Activated naive CD8-positive, alpha-beta T cell treated with anti-CD3 and anti-CD28 coated beads, Interleukin-2, amount 50 U/mL, for 24 hours (primary cell): ENCODE measurements around the gene TENM3.

ENCODE experiments used
- ATAC-seq: fragments of 150-1000 bp; cut with Tn5 transposase; one replicate; pipeline ENCODE4 v1.10.0; 2021
- DNase-seq: peaks from one replicate; pipeline ENCODE4 v3.0.0; 2021
- H3K27ac Mint-ChIP-seq: one replicate; pipeline ENCODE4 v1.8.0; 2021; ENCODE audit warnings: mild to moderate bottlenecking, mixed read lengths
- H3K27me3 Mint-ChIP-seq: one replicate; pipeline ENCODE4 v1.8.0; 2021; ENCODE audit warnings: mixed read lengths
- H3K36me3 Mint-ChIP-seq: one replicate; pipeline ENCODE4 v1.8.0; 2021; ENCODE audit warnings: low read depth, mixed read lengths
- H3K4me1 Mint-ChIP-seq: one replicate; pipeline ENCODE4 v1.8.0; 2021; ENCODE audit warnings: mixed read lengths
- H3K4me3 Mint-ChIP-seq: one replicate; pipeline ENCODE4 v1.8.0; 2021; ENCODE audit warnings: mild to moderate bottlenecking, moderate library complexity, mixed read lengths
- H3K9me3 Mint-ChIP-seq: one replicate; pipeline ENCODE4 v1.8.0; 2021; ENCODE audit warnings: mixed read lengths

TENM3 gene

DNA sequence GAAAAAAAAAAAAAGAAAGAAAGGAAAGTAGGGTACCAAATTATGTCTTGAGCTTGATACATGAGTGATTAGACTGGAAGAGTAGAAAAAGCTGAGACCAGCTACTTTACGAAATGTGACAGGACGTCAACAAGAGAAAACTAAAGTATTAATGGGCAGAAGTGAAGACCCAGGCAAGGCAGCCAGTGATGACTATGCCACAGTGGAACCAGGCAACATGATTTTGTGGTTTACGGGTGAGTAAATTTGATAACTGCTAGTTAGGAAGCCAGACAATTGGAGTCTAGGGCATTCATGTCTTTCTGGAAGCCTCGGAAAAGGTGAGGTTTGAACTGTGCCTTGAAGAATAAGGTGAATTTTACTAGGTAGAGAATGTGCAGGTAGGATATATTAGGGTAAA lies 326.4 kb downstream of the TENM3 start:
- ATAC-seq: no peak
- Mint-ChIP-seq H3K27me3 (peaks cover 7% of the 10 kb centered on the region), H3K9me3 (no peaks in the 10 kb centered on the region), H3K27ac (no peak overlapping the region), H3K4me1 (no peaks in the 10 kb centered on the region), H3K4me3 (no peak overlapping the region), H3K36me3 (no peaks in the 10 kb centered on the region)
- no peak for DNase-seq

DNA sequence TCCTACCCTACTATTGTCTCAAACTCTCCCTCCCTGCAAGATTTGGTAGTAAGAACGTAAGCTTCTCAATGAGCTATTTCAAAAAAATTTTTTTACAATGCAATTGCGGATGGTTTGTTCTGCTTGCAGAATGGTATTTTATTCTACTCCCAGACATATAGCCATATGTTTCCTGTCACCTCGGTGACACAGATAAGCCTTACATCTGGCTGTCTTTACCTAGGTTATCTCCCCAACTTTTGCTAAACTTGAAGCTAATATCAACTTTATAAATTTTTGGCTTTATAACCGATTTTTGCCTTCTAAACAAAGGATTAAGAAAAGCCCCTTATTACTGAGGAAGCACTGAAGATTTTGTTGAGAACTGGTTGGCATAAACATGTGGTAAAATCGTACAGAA lies 331.5 kb downstream of the TENM3 start:
- Mint-ChIP-seq H3K27me3 (peaks cover 3% of the 10 kb centered on the region), H3K4me1 (no peaks in the 10 kb centered on the region), H3K9me3 (no peaks in the 10 kb centered on the region), H3K4me3 (no peak overlapping the region), H3K27ac (no peak overlapping the region), H3K36me3 (no peaks in the 10 kb centered on the region)
- ATAC-seq (no peak), DNase-seq (no peak)

DNA sequence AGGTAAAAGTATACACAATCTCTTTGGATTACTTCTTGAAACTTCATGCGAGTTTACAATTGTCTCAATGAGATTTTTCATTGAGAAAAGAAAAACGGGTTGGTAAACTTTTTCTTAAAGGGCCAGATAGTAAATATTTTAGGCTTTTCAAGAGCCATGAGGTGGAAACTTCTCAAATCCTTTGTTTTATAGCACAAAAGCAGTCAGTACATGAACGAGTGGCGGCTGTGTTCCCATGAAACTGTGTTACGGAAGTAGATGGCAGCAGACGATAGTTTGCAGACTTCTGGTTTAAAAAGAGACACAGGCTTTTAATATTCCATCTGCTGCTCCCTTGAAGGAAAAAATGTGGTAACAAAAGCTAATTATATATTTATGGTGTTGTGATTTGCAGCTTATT lies 332.0 kb downstream of the TENM3 start:
- Mint-ChIP-seq H3K36me3 (no peaks in the 10 kb centered on the region), H3K9me3 (no peaks in the 10 kb centered on the region), H3K27ac (no peak overlapping the region), H3K27me3 (peaks cover under 1% of the 10 kb centered on the region), H3K4me1 (no peaks in the 10 kb centered on the region), H3K4me3 (no peak overlapping the region)
- DNase-seq (no peak), ATAC-seq (no peak)

DNA sequence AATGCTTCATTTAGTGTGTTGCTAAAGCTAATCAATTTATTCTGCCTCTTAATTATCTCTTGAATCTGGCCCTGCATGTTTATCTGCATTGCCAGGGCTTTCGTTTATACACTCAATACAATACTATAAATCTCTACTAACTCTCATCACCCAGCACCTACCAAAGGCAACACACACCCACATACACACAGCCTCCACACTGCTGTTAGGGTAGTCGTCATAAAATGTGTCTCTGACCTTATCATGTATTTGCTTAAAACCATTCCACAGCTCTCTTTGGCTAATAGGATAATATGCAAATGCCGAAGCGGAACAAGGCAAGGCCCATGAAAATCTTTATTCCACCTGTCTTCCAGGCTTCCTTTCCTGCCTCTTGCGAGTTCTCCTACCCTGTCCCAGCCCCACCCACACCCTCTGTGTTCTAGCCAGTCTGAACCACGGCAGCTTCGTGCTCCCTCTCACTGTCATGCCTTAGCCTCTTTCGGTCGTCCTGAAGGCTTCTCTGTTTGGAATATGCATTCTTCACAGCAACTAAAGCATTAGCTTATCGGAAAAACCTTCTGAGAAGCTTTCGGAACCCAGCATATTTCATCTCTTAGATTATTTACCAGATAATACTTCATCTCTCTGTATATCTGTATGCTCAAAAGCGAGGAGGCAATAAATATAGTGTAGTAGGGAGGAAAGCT lies 333.5 kb downstream of the TENM3 start:
- H3K27ac Mint-ChIP-seq: no peak overlapping the region
- H3K4me1 Mint-ChIP-seq: no peaks in the 10 kb centered on the region
- DNase-seq (no peak), ATAC-seq (no peak)
- no peaks in the 10 kb centered on the region for H3K36me3 Mint-ChIP-seq
- H3K9me3 Mint-ChIP-seq: no peaks in the 10 kb centered on the region
- H3K4me3 Mint-ChIP-seq: no peak overlapping the region
- H3K27me3 Mint-ChIP-seq: no peaks in the 10 kb centered on the region

DNA sequence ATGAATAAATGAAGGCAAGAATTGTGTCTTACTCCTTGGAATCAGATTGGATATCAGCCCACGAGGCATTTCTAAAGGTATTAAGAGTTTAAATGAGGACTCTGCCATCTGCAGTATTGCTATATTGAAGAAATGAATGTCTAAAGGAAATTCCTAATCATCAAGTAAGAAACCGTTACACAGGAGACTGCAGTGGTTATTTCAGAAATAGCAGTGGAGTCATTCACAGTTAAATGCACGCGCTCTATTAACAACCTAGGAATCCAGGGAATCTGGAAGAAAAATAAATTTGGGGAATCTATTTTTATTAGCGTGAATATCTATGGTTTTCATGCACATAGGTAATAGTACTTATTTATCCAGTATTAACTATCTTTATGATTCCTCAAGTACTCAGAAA lies 334.2 kb downstream of the TENM3 start:
- Mint-ChIP-seq H3K27me3 (no peaks in the 10 kb centered on the region), H3K4me3 (no peak overlapping the region), H3K9me3 (no peaks in the 10 kb centered on the region), H3K4me1 (no peaks in the 10 kb centered on the region), H3K27ac (no peak overlapping the region), H3K36me3 (no peaks in the 10 kb centered on the region)
- ATAC-seq: no peak
- DNase-seq: no peak

DNA sequence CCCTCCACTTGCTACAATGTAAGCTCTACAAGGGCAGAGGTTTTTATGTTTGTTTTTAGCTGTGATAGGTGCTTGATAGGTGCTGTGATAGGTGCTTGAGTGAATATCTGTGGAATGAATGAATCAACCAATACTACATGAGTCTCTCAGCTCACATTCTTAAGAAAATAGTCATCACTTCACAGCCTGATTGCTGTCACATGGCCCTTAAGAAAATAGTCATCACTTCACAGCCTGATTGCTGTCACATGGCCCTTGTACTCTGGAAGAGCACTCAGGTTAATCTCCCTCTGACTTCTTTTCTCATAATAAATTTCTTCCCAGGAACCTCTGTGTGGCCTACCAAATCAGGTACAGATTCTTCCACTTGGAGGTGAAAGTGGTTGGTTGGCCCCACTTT lies 335.2 kb downstream of the TENM3 start:
- DNase-seq (no peak), ATAC-seq (peak; percentile 15)
- H3K9me3 Mint-ChIP-seq: no peaks in the 10 kb centered on the region

DNA sequence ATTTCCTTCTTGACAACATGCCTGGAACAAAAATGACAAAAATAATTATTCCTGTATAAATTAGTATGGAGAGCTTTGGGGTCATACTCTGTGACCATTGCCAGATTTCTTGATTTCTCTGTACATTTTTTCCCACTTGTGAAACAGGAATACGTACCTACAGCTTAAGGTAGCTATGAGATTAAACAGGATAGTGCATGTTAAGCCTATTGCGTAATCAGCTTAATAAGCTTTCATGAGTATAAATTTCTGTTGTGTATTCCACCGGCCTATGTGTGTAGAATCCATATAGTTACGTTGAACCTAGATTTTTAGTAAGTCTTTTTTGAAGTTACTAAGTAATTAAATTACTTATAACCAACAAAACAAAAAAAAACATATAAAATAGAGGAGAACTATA lies 339.0 kb downstream of the TENM3 start:
- DNase-seq (no peak), ATAC-seq (no peak)
- H3K4me3 Mint-ChIP-seq: no peak overlapping the region
- no peak overlapping the region for H3K27ac Mint-ChIP-seq
- H3K9me3 Mint-ChIP-seq: no peaks in the 10 kb centered on the region
- no peaks in the 10 kb centered on the region for H3K36me3 Mint-ChIP-seq
- no peaks in the 10 kb centered on the region for H3K27me3 Mint-ChIP-seq
- no peaks in the 10 kb centered on the region for H3K4me1 Mint-ChIP-seq

More for the DNA sequence above, 335.2 kb downstream of the TENM3 start:
- no peaks in the 10 kb centered on the region for H3K36me3 Mint-ChIP-seq
- no peaks in the 10 kb centered on the region for H3K27me3 Mint-ChIP-seq
- no peaks in the 10 kb centered on the region for H3K4me1 Mint-ChIP-seq
- H3K27ac Mint-ChIP-seq: no peak overlapping the region
- no peak overlapping the region for H3K4me3 Mint-ChIP-seq

DNA sequence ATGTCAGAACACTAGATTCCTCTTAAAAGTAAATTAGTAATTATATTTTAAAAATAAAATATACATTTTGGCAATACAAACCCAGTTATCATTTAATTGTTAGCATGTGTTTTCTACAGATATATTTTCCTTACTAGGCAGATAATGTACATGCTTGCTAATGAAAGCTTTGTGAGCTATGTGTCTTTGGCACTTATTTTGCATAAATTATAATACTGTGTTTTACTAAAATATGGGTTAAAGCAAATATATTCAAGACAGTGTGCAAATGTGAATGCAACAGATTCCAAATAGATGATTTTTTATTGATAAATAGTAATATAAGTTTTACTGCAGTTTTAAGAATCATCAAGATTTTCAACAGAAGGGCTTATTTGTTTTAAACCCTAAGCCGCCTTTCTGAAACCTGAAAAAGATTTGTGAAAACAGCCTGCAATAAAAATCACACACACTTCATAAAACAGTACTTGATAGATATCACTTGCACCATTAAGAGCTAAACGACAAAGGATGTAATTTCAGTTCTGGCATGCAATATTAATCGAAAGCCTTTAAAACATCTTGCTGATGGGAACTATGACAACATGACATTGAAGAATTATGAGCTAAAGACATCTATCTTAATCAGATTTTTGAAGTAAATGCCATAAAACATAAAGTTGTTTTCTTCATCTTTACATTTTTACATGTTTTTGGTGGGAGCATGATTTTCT lies 340.7 kb downstream of the TENM3 start:
- Mint-ChIP-seq H3K27ac (no peak overlapping the region), H3K27me3 (peaks cover 2% of the 10 kb centered on the region), H3K4me3 (no peak overlapping the region), H3K36me3 (no peaks in the 10 kb centered on the region), H3K4me1 (no peaks in the 10 kb centered on the region), H3K9me3 (no peaks in the 10 kb centered on the region)
- ATAC-seq: no peak
- DNase-seq: no peak

DNA sequence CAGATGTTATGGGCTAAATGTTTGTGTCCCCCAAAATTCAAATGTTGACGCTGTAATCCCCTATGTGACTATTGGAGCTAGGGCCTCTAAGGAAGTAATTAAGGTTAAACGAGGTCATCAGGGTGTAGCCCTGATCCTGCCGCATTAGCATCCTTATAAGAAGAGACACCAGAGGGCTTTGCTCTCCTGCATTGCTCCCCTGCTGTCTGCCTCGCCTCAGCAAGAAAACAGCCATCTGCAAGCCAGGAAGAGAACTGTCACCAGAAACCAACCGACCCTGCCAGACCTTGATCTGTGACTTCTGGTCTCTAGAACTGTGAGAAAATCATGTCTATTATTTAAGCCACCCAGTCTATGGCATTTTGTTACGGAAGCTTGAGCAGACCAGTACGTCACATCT lies 342.1 kb downstream of the TENM3 start:
- H3K27me3 Mint-ChIP-seq: peaks cover 2% of the 10 kb centered on the region
- no peak for DNase-seq
- H3K9me3 Mint-ChIP-seq: no peaks in the 10 kb centered on the region
- ATAC-seq: no peak
- H3K36me3 Mint-ChIP-seq: no peaks in the 10 kb centered on the region
- no peaks in the 10 kb centered on the region for H3K4me1 Mint-ChIP-seq
- no peak overlapping the region for H3K4me3 Mint-ChIP-seq
- H3K27ac Mint-ChIP-seq: no peak overlapping the region

DNA sequence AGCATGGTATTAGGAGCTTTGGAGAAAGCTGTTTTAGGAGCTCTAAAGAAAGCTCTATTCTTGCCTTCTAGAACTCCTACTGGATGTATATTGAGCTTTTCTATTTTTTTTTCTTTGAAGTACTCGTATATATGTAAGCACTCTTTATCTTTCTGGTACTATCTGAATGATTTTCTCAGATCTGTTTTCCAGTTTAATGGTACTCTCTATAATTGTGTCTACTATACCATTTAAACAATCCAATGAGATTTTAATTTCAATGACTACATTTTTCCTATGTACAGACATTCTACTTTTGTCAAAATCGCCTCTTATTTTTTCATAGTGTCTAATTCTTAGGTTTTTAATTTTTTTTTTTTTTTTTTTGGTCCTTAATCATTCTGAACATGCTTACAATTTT lies 345.9 kb downstream of the TENM3 start:
- DNase-seq: no peak
- H3K4me3 Mint-ChIP-seq: no peak overlapping the region
- H3K4me1 Mint-ChIP-seq: no peaks in the 10 kb centered on the region
- H3K27me3 Mint-ChIP-seq: peaks cover 2% of the 10 kb centered on the region
- H3K9me3 Mint-ChIP-seq: peaks cover 3% of the 10 kb centered on the region
- H3K27ac Mint-ChIP-seq: no peak overlapping the region
- ATAC-seq: no peak
- H3K36me3 Mint-ChIP-seq: no peaks in the 10 kb centered on the region

DNA sequence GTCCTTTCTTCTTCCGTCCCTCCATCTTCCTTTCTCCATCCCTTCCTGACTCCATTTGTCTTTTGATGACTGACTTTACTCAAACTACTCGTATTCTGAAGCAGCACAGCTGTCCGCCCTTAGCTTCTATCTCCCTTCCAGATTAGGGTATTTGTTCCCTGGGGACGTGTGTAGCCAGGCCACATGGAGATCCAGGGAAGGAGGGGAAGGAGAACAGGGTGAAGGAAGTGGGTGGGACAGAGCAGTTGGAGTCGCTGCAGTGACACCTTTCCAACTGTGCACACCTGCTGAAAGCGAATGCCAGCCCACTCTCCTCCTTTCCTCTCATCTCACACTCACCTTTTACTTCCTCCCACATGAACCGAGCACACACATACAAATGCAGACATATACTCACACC lies 350.2 kb downstream of the TENM3 start:
- H3K9me3 Mint-ChIP-seq: peaks cover 3% of the 10 kb centered on the region
- ATAC-seq: no peak
- no peak overlapping the region for H3K27ac Mint-ChIP-seq
- H3K4me1 Mint-ChIP-seq: no peaks in the 10 kb centered on the region
- peaks cover 2% of the 10 kb centered on the region for H3K27me3 Mint-ChIP-seq
- H3K36me3 Mint-ChIP-seq: no peaks in the 10 kb centered on the region
- no peak for DNase-seq
- H3K4me3 Mint-ChIP-seq: no peak overlapping the region

DNA sequence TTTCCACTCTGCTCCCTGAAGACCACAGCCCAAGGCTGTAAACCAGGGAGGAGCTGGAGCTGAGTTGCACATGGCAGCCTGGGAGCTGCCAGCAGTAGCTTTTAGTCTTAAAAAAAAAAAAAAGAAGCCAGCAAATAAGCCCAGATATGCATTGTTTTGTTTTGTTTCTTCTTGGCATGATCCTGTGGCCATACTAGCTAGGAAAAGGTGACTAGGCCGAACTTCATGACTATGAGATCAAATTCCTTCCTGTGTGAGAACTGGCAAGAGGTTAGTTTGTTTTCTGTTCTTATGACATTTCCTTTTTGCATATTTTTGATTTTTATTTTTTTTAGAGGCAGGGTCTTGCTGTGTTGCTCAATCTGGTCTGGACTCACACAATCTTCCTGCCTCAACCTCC lies 350.7 kb downstream of the TENM3 start:
- Mint-ChIP-seq H3K27me3 (peaks cover 2% of the 10 kb centered on the region), H3K4me3 (no peak overlapping the region), H3K4me1 (no peaks in the 10 kb centered on the region), H3K36me3 (no peaks in the 10 kb centered on the region), H3K27ac (no peak overlapping the region), H3K9me3 (peaks cover 3% of the 10 kb centered on the region)
- DNase-seq (no peak), ATAC-seq (no peak)

DNA sequence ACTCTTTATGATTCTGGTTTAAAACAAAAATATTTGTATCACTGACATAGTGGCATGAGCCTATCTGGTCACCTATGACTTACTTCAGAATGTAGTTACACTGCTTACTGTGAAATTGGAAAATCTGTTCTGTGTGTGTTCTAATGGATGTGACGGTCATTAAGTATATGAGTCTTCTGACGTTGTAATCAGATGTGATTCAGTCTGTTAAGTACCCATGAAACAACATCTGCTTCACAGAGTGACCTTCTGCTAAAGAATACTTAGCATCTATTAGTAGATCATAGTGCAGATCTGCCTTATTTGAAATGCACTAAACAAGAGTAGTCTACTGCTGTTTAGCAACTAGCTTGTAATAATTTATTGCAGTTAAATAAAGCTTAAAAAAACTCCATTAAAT lies 356.9 kb downstream of the TENM3 start:
- ATAC-seq: no peak
- H3K27me3 Mint-ChIP-seq: peaks cover 2% of the 10 kb centered on the region
- no peaks in the 10 kb centered on the region for H3K4me1 Mint-ChIP-seq
- H3K36me3 Mint-ChIP-seq: no peaks in the 10 kb centered on the region
- no peak for DNase-seq
- H3K27ac Mint-ChIP-seq: no peak overlapping the region
- H3K9me3 Mint-ChIP-seq: no peaks in the 10 kb centered on the region
- no peak overlapping the region for H3K4me3 Mint-ChIP-seq

DNA sequence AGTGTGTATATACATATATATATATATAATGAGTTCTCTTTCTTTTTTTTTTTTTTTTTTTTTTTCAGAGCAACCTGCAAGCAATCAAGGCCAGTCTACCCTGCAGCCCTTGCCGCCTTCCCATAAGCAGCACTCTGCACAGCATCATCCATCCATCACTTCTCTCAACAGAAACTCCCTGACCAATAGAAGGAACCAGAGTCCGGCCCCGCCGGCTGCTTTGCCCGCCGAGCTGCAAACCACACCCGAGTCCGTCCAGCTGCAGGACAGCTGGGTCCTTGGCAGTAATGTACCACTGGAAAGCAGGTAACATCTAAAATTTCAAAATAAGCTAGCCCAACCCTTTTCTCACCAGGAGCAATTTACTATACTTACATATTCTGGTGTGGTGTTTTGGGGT lies 357.7 kb downstream of the TENM3 start:
- no peaks in the 10 kb centered on the region for H3K36me3 Mint-ChIP-seq
- DNase-seq (no peak), ATAC-seq (no peak)
- H3K4me3 Mint-ChIP-seq: no peak overlapping the region
- H3K4me1 Mint-ChIP-seq: no peaks in the 10 kb centered on the region
- H3K9me3 Mint-ChIP-seq: no peaks in the 10 kb centered on the region
- no peaks in the 10 kb centered on the region for H3K27me3 Mint-ChIP-seq
- no peak overlapping the region for H3K27ac Mint-ChIP-seq

DNA sequence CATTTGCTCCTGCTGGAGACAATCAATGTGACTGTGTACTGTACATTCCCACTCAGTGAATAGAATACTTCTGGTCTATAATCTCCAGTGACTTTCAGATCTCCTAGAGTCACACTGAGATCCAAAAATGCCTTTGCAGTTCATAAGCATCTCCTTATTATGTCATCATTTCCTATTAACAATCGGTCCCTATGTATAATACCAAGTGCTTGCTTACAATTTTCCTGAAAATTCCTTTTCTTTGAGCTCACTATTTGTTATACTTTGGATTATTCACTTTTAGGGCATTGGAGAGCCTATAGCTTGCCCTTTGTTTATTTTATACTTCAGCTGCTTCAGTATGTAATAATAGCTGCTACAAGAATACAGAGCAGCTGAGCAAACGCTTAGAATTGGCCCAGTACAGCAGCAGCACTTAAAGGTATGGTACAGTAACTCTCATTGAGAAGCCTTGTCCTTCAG lies 361.0 kb downstream of the TENM3 start:
- ATAC-seq (no peak), DNase-seq (no peak)
- H3K4me1 Mint-ChIP-seq: no peaks in the 10 kb centered on the region
- H3K9me3 Mint-ChIP-seq: no peaks in the 10 kb centered on the region
- no peak overlapping the region for H3K4me3 Mint-ChIP-seq
- H3K36me3 Mint-ChIP-seq: no peaks in the 10 kb centered on the region
- no peaks in the 10 kb centered on the region for H3K27me3 Mint-ChIP-seq
- no peak overlapping the region for H3K27ac Mint-ChIP-seq
